ENCODE data around the gene SIRT7. TPM values are rescaled to one million over a fixed set of nuclear protein-coding genes. Genes with fewer than 3 reads are reported as not detected.
"Not testable (repeated sequence)": the region's sequence is repeated elsewhere in the genome, so short reads cannot be mapped to it uniquely, and the experiment has no call there.

SIRT7 gene
- total RNA-seq, 4 donors from 2014 or later = 15.4 to 25.7 (median 20.2) TPM

- TF ChIP-seq CTCF (IDR thresholded peaks at IDR 0.05) = no peak
- no peak for ATAC-seq (ENCODE audit: low FRiP score)
- no peak for DNase-seq (ENCODE audit: low spot score)
These were observed 4.1 kb upstream of the SIRT7 start for GRCh38 chr17:81921996-81922565.

GRCh38 chr17:81921537-81921862 lies 3.5 kb upstream of the SIRT7 start:
- ATAC-seq (ENCODE audit: low FRiP score) = no peak
- DNase-seq (ENCODE audit: low spot score) = no peak
- no peak for TF ChIP-seq CTCF (IDR thresholded peaks at IDR 0.05)

GRCh38 chr17:81920612-81921536 lies 2.9 kb upstream of the SIRT7 start:
- TF ChIP-seq CTCF (IDR thresholded peaks at IDR 0.05) = no peak
- no peak for ATAC-seq (ENCODE audit: low FRiP score)
- no peak for DNase-seq (ENCODE audit: low spot score)

GRCh38 chr17:81918832-81919545 lies 1.0 kb upstream of the SIRT7 start:
- no peak for TF ChIP-seq CTCF (IDR thresholded peaks at IDR 0.05)
- no peak for DNase-seq (ENCODE audit: low spot score)
- ATAC-seq (ENCODE audit: low FRiP score) = no peak

GRCh38 chr17:81918333-81918669 lies 325 bp upstream of the SIRT7 start:
- peak; percentile 3 for ATAC-seq (ENCODE audit: low FRiP score)
- not testable (repeated sequence) for DNase-seq (ENCODE audit: low spot score)

- no peak for TF ChIP-seq CTCF (IDR thresholded peaks at IDR 0.05)
- DNase-seq (ENCODE audit: low spot score) (no peak), ATAC-seq (ENCODE audit: low FRiP score) (no peak)
These were observed 1.6 kb downstream of the SIRT7 start for GRCh38 chr17:81916234-81917001.

- TF ChIP-seq CTCF (IDR thresholded peaks at IDR 0.05) = no peak
- DNase-seq (ENCODE audit: low spot score) (no peak), ATAC-seq (ENCODE audit: low FRiP score) (no peak)
These were observed 2.6 kb downstream of the SIRT7 start for GRCh38 chr17:81915331-81915730.
